ENCODE measurements around the gene TFB1M.
"Not testable (repeated sequence)": the region's sequence is repeated elsewhere in the genome, so short reads cannot be mapped to it uniquely, and the experiment has no call there.

The TFB1M gene

DNA sequence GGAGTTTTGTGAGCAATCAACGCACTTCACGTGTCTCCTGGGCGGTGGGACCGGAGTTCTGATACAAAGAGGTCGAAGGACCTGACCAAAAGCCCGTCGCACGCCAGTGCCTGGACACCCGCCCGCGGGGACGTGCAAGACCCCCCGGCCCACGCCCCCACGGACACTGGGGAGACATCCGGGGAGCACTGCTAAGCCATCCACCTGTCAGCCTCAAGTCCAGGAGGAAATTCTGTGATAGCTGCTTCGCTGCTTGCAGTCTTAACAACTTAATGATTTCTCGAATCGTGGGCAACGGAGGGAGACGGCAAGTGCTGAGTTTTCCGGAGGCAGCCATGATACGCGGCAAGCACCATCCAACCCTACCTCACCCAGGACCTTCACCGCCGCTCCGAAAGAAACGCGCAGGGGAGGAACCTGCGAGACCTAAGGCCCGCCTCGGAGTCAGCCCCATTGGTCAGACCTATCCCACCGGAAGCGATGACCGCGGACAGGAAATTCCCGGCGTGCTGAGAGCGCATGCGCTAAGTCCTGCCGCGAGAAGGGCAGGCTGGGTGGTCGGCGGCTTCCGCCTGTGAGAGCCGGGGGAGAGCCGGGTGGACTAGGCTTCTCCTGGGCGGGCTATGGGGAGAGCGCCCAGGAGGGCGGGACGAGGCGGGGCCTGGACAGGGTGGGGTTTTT, at the start of gene TFB1M:
Gene TFB1M, minus strand, starts transcription at position 393 of the 681 bp plus-strand sequence. Its CDS starts 56 bp downstream, at position 337.
- peak; percentile 100 for DNase-seq

DNA sequence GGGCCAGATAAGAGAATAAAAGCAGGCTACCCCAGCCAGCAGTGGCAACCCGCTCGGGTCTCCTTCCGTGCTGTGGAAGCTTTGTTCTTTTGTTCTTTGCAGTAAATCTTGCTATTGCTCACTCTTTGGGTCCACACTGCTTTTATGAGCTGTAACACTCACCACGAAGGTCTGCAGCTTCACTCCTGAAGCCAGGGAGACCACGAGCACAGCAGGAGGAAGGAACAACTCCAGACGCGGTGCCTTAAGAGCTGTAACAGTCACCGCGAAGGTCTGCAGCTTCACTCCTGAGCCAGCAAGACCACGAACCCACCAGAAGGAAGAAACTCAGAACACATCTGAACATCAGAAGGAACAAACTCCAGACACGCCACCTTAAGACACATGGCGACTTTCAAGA, 49.7 kb upstream of the TFB1M start:
- not testable (repeated sequence) for DNase-seq

DNA sequence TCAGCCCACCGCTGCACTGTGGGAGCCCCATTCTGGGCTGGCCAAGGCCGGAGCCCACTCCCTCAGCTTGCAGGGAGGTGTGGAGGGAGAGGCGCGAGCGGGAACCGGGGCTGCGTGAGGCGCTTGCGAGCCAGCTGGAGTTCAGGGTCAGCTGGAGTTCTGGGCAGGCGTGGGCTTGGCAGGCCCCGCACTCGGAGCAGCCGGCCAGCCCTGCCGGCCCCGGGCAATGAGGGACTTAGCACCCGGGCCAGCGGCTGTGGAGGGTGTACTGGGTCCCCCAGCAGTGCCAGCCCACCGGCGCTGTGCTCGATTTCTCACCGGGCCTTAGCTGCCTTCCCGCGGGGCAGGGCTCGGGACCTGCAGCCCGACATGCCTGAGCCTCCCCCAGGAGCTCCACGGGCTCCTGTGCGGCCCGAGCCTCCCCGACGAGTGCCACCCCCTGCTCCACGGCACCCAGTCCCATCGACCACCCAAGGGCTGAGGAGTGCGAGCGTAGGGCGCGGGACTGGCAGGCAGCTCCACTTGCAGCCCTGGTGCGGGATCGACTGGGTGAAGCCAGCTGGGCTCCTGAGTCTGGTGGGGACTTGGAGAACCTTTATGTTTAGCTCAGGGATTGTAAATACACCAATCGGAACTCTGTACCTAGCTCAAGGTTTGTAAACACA, 48.8 kb upstream of the TFB1M start:
- DNase-seq, result not testable (repeated sequence)

DNA sequence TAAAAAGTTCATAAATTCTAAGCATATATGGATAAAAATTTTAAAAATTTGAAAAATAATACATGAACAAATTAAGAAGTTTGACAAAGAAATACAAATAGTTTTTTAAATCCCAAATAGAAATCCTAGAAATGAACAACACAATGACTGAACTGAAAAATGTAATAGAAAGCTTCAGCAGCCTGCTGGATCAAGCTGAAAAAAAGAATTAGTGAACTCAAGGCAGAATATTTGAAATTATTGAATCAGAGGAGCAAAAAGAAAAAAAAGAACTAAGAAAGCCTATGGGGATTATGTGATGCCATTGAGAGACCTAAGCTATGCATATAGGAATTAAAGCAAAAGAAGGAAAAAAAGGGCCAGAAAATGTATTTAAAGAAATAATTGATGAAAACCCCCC, 39.9 kb upstream of the TFB1M start:
- DNase-seq, result no peak

DNA sequence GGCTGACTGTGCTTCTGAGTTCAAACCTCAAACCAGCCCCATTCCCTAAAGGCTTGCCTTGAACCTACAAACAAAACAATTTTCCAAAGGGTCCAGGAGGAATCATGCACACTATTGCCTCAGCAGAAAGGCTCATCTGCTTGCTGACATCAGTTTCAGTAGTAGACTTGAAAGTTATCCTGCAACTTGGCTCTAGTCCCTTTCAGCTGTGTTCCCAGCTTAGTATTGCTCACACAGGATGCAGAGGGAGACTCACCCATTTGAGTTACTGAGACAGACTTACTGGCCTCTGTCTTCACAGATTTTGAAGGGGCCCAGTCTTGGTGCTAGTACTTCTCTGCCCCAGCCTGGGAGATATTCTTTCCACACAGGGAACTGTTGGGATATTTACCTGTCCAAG, 38.5 kb upstream of the TFB1M start:
- no peak for DNase-seq

DNA sequence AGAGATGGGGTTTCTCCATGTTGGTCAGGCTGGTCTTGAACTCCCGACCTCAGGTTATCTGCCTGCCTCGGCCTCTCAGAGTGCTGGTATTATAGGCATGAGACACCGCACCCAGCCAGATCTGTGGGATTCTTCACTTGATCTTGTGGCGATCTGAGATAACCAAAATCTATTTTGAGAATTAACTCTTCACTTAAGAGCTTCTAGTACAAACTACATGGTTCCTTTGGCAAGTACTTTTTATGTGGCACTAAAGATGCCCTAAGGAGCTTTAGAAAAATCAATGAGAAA, 37.8 kb upstream of the TFB1M start:
- no peak for DNase-seq

DNA sequence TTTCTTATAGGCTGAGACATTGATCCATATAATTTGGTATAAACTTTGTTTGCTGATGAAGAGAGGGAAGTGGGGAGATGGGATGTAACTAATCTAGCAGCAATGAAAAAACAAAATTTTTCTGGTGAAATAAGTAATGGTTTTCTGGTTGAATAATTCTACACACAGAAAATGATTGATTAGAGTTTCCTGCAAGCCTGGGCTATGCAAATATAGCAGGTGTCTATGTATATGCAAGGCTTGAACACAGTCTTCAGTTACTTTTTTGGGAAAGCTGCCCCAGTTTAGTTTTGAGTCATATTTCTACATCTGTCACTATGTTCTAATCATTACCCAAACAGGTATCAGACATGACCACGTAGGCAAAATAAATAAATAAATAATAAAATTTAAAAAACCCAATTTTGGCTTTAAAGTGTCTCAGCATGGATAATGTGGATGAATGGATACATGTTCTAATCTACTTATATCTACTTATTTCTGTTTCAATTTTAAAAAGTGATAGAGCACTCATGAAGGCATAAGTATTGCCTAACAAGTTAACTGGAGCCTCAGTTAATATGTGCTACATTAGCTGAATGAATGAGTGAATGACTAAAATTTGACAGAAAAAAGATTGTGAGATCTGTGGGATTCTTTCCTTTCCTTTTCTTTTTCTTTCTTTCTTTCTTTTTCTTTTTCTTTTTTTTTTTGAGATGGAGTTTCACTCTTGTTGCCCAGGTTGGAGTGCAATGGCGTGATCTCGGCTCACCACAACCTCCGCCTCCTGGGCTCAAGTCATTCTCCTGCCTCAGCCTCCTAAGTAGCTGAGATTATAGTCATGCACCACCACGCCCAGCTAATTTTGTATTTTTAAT, 37.2 kb upstream of the TFB1M start:
- no peak for DNase-seq

DNA sequence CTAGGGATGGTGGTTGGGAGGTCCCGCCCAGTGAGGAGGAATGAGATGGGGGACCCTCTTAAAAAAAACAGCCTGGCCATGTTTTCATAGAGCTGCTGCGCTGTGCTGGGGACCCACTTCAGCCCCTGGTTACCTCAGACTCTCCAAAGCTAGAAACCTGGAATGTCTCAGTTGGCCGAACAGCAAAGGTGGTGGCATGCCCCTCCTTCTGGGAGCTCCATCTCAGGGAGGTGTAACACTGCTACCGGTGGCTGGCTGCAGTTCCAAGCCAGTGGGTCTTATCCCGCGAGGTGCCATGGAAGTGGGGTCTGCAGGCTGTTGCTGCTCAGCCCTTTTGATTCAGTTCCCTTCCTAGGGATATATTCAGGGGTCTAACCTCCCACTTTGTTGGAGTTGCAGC, 35.7 kb upstream of the TFB1M start:
- no peak for DNase-seq

DNA sequence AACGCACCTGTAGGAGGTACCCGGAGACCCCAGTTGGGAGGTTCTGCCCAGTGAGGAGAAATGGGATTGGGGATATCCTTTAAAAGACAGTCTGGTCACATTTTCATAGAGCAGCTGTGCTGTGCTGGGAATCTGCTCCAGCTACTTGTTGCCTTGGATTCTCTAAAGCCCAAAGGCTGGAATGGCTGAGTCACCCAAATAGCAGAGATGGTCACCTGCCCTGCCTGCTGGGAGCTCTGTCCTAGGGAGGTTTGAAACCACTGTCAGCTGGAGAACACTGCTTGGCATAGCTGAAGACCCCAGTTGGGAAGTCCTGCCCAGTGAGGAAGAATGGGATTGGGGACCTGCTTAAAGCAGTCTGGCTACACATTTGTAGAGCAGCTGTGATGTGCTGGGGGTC, 34.8 kb upstream of the TFB1M start:
- DNase-seq, result no peak

DNA sequence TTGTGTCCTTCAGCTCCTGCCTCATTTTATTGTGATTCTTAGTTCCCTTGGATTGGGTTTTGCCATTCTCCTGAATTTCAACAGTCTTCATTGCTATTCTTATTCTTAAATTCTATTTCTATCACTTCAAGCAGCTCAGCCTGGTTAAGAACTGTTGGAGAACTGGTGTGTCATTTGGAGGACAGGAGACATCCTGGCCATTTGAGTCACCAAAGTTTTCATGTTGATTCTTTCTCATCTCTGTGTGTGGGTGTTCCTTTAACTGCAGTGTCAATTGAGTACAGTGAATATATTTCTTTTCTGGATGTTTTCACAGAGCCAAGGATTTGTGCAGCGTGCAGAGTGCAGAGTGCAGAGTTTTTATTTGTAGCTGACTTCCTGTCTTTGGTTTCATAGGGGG, 33.5 kb upstream of the TFB1M start:
- DNase-seq, result no peak

DNA sequence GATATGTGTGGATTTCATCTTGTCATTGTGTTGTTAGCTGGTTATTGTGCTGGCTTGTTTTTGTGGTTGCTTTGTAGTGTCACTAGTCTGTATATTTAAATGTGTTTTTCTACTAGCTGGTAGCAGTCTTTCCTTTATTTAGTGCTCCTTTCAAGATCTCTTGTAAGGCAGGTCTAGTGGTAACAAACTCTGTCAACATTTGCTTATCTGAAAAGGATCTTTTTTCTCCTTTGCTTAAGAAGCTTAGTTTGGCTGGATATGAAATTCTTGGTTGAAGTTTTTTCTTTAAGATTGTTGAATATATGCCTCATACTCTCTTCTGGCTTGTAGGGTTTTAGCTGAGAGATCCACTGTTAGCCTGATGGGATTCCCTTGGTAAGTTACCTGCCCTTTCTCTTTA, 32.7 kb upstream of the TFB1M start:
- DNase-seq, result no peak

DNA sequence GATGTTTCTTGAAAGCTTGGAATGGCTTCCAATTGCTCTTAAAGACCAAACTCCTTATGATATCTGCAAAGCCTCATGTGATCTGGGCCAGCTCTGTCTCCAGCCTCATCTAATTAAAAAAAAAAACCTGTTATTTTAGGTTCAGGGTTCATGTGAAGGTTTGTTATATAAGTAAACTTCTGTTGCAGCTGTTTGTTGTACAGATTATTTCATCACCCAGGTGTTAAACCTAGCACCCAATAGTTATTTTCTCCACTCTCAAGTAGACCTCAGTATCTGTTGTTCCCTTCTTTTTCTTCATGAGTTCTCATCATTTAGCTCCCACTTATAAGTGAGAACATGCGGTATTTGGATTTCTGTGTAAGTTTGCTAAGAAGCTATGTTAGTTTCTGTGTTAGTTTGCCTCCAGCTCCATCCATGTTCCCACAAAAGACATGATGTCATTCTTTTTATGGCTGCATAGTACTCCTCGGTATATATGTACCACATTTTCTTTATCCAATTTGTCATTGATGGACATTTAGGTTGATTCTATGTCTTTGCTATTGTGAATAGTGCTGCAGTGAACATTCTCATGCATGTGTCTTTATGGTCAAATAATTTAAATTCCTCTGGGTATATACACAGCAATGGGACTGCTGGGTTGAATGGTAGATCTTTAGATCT, 30.2 kb upstream of the TFB1M start:
- no peak for DNase-seq

DNA sequence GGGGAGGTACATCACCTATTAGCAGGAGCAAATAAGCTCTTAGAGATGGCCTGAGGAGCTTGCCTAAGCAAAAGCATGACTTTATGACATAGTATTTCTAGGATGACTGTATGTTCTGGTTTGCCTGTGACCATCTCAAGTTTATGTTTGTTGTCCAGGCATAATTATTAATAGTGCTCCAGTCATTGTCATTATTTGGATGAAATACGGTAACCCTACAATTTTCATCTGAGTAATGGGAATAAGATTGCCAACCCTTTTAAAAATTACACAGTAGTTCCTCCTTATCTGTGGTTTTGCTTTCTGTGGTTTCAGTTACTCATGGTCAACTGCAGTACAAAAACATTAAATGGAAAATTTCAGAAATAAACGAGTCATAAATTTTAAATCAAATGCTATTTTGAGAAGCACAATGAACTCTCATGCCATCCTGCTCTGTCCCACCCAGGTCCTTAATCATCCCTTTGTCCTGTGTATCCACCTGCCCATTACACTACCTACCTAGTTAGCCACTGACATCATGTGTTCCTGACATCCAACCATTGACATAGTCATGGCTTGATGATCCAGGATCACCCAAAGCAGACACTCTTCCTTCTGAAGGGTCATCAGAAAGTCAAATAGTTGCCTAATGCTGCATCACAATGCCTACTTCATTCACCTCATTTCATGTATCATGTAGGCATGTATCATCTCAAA, 27.0 kb upstream of the TFB1M start:
- DNase-seq, result no peak

DNA sequence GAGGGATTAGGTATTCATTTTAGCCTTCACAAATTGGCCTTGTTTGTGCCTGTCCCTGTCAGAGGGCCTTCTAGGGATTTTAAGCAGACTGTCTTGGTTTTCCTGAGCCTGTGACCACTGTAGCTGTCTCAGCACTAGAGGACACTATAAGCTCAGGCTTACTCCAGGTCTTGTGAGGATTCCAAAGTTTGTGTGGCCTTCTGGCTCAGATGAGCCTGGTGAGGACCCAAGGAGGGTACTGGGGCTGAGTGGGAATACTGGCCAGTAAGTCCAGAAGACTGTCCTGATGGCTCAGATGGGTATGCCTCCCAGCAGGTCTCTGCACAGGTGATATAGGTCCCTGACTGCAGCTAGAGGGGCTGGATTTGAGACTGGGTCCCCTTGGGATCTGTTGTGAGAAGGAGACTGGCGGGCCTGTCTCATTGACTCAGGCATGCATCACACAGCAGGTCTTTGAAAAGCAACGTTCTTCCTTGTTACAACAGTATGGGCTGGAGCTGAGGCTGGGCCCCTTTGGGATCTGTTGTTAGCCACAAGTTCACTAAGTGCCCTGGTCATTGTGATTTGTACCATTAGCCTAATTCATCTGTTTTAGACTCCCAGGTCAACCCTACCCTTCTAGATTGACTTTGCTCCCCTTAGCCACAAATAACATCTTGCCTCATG, 26.3 kb upstream of the TFB1M start:
- DNase-seq, result no peak

DNA sequence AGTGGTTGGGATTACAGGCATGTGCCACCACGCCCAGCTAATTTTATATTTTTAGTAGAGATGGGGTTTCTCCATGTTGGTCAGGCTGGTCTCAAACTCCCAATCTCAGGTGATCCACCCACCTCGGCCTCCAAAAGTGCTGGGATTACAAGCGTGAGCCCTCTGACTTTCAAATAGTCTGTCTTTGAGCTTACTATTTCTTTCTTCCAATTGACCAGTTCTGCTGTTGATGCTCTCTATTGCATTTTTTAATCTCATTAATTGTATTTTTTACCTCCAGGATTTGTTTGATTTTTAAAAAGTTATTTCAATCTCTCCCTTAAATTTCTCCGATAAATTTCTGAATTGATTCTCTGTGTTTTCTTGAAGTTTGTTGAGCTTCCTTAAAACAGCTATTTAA, 25.6 kb upstream of the TFB1M start:
- not testable (repeated sequence) for DNase-seq

DNA sequence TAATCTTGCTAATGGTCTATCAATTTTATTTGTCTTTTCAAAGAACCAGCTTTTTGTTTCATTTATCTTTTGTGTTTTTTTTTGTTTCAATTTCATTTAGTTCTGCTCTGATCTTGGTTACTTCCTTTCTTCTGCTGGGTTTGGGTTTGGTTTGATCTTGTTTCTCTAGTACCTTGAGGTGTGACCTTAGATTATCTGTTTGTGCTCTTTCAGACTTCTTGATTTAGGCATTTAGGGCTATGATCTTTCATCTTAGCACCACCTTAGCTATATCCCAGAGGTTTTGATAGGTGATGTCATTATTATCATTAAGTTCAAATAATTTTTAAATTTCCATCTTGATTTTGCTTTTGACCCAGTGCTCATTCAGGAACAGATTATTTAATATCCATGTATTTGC, 24.0 kb upstream of the TFB1M start:
- DNase-seq, result not testable (repeated sequence)

DNA sequence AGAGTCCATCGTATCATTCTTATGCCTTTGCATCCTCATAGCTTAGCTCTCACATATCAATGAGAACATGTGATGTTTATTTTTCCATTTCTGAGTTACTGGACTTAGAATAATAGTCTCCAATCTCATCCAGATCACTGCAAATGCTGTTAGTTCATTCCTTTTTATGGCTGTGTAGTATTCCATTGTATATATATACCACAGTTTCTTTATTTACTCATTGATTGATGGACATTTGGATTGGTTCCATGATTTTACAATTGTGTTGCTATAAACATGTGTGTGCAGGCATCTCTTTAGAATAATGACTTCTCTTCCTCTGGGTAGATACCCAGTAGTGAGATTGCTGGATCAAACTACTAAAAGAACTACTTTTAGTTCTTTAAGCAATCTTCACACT, 21.0 kb upstream of the TFB1M start:
- DNase-seq, result no peak

DNA sequence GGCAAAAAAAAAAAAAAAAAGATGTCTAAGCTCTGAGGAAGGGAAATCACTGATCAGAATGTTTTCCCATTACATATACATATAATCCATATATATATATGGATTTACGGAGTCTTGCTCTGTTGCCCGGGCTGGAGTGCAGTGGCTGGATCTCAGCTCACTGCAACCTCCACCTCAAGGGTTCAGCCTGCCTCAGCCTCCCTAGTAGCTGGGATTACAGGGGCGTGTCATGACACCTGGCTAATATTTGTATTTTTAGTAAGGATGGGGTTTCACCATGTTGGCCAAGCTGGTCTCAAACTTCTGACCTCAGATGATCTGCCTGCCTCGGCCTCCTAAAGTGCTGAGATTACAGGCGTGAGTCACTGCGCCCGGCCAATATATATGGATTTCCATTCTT, 19.8 kb upstream of the TFB1M start:
- not testable (repeated sequence) for DNase-seq

DNA sequence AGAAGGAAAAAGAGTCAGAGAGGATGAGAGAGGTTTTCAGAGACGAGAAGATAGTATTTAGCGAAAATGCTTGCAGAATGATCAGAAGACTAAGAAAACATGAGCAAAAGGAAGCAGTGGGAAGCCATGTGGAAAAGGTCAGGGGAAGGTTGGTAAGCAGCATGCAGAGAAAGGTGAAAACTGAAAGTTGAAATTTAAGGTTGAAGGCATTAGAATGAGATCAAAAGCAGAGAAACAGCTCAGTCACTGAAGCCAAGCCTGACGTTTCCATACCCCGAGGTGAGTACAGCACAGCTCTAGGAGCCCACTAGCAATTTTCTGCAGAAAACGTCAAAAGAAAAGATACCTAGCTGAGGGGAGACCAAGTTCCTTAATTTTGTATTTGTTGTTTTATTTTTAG, 19.1 kb upstream of the TFB1M start:
- no peak for DNase-seq

DNA sequence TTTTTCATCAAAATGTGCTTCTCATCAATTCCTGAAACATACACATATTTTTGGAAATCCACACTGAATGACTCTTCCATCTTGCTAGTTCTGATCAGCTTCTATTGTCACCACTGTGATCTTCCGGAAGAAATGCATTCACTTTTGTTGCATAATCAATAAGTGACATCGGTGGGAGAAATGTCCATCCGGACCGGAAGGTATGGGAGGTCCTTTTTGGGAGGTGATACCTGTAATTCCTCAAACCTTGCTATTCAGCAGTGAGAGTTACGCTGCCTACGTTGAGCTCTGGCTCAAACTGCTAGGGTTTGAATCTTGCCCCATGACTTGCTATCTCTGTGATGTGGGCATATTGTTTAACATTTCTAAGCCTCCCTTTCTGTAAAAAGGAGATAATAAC, 16.6 kb upstream of the TFB1M start:
- no peak for DNase-seq

DNA sequence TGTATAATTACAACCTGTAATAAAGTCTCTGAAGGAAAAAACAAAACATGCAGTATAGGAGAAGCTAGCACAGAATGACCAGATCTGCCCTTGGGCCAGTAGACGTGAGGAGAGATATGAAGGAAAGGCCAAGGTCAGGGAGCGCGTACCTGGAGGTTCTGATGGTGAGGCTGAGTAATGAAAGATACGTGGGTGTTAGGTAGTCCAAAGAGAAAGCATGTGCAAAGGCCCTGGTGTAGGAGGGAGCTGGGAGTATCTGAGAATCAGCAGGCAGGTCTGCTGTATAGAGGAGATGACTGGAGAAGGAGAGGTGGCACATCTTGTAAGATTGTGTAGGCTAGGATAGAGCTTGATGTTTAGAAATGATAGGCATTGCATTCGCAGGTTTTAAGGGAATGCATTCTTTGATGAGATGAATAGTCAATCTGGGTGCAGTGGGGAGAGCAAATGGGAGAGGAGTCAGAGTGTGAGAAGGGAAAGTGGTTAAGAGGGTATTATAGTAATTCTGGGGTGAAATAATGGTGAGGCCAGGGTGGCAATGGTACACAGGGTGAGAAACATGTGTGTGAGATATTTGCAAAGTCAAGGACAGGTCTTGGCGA, 15.9 kb upstream of the TFB1M start:
- DNase-seq, result no peak

Measured in activated CD4-positive, alpha-beta T cell treated with anti-CD3 and anti-CD28 coated beads, Interleukin-10, Interleukin-2, amounts not matched to agents 100 ng/mL and 50 ng/mL, durations not matched to agents 16 hours and 8 hours (primary cell).